Right lobe of liver (tissue), 4 donors: ENCODE data around the gene UVRAG.

ENCODE experiments used
- CTCF ChIP-seq, 4 donors: fragments of 200-600 bp in 3 of 4; fragments of 450-650 bp in 1 of 4; IDR thresholded peaks; one replicate each; pipeline versions ENCODE4 v1.5.1 to v1.8.0; 2016 to 2022; ENCODE audit warnings: antibody characterized with exemption in 4 of 4, mild to moderate bottlenecking in 2 of 4
- POLR2A ChIP-seq: fragments of 450-650 bp; IDR thresholded peaks from one replicate; pipeline ENCODE4 v1.6.1; 2017; ENCODE audit warnings: antibody characterized with exemption, mild to moderate bottlenecking
- donor health status: DM: no; HTN: no; CAD: no.
- donor health status: DM: no; HTN: no; CAD: no.
- donor health status: DM: no; HTN: yes; CAD: no.

GRCh38 chr11:76188873-76189272 is 373.9 kb downstream of the UVRAG start:
- no peak for TF ChIP-seq CTCF (IDR thresholded peaks at IDR 0.05)
- no peak for TF ChIP-seq POLR2A
